AG08395 (cell line): ENCODE measurements around the gene KCNA5.

Experiments
- DNase-seq: peaks from one replicate; pipeline ENCODE4 v3.0.0; 2012; ENCODE audit warnings: mixed read lengths, low spot score

The KCNA5 gene

DNA sequence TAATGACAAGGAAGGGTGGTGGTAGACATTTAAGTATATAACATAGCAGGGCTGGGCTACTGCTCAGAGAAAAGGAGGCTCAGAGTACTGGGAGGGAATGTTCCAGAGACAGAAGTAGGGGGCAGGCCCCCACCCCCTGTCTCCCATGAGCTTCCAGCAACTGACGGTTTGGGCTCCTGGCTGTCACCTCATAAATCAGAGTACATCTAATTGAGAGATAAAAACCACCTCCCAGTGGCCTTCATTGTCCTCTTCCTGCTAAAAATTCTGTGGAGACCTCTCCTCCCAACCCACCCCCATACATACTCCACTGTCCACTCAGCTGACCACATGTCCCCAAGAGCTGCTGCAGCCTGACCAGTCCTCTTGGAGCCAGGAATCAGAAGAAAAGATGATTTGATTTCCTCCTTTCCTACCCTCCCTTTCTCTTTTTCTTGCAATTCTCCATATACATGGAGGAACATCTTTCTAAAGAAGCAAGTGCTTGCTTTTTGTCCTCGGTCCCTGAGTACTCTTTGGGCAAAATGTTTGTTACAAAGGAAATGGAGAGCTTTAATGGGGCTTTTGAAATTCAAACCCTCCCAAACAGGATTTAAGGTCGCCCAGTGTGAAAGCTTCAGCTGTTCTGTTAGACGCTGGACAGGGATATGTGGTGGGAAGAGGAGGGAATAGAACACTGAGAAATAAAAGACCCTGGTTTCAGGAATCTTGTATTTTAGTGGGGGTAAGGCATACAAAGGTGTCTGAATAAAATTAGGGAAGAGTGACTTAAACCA lies 16.4 kb upstream of the KCNA5 start:
- no peak for DNase-seq

DNA sequence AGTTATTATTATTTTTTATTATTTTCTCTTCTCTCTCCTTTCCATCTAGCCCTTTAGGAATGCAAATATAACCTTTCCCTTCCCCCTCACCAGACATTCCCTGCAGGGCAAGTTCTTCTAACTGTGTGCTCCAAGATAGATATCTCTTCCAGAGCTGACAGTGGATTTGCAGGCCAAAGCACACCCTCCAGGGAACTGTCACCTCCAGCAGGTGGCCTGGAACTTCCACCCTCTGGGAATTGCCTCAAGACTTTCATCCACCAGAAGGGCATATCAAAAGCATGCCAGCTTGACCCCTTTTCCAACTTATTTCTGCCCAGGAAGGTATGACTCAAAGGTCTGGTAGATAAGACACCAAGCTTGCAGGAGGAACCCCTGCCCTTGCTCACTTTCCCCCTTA lies 13.6 kb upstream of the KCNA5 start:
- no peak for DNase-seq

DNA sequence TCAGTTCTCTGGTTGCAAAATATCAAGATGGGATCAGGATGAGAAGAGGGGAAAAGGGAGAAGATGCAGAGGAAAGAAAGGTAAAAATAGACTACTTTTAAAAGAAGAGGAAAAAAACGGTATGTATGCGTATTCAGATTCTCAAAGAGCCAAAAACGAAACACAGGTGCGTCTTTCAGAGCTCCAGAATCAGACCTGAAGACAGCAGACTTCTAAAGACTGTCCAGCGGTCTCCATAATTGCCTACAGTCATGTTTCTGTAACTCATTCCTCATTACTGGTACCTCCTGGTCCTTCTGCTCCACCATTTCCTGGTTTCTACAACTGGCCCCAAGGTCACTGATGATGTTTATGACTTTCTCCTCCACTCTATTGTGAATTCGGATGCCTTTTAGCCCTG lies 12.4 kb upstream of the KCNA5 start:
- no peak for DNase-seq

- DNase-seq, result no peak
Measured at GRCh38 chr12:5031958-5032357, 11.7 kb upstream of the KCNA5 start.

- DNase-seq, result no peak
Measured at GRCh38 chr12:5032821-5033220, 10.9 kb upstream of the KCNA5 start.

- DNase-seq, result peak; percentile 14
Measured at GRCh38 chr12:5033883-5034282, 9.8 kb upstream of the KCNA5 start.

- no peak for DNase-seq
Measured at GRCh38 chr12:5034603-5035002, 9.1 kb upstream of the KCNA5 start.

DNA sequence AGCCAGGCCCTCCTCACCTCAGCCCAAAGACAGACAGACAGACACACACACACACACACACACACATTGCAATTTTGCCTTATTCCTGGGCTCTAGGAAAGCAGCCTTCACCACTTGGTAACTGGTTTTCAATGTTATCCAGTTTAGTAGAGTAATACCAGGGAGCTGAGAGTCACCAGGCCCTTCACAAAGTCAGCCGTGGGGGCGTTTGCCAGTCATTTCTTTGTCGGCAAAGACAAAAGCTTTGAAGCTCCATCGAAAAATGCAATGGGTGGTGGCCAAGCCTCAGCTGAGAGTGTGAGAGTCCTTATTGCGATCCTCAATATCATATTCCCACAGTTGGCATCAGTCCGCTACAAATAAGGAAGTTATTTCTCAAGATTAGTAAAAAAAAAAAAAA lies 8.1 kb upstream of the KCNA5 start:
- no peak for DNase-seq

DNA sequence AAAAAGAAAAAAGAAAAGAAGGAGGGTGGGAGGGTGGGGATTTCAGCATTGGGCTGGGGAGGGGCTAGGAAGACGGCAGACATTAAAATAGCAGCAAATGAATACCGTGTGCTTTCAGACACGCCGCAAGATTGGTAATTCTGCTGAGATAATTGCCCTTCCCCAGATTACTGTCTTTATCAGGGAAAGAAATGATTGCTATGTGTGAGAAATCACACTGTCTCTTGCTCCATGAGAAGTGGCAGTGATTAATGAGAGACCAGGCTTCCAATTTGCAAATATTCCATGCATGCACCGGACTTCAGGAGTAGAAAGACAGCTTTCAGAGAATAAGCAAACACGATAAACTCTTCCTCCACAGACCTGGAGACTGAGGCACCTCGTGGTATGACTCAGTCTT lies 7.6 kb upstream of the KCNA5 start:
- no peak for DNase-seq

GRCh38 chr12:5037795-5038357 lies 5.8 kb upstream of the KCNA5 start:
- no peak for DNase-seq

- no peak for DNase-seq
Measured at GRCh38 chr12:5038781-5039311, 4.8 kb upstream of the KCNA5 start.

- no peak for DNase-seq
Measured at GRCh38 chr12:5039815-5040214, 3.9 kb upstream of the KCNA5 start.

DNA sequence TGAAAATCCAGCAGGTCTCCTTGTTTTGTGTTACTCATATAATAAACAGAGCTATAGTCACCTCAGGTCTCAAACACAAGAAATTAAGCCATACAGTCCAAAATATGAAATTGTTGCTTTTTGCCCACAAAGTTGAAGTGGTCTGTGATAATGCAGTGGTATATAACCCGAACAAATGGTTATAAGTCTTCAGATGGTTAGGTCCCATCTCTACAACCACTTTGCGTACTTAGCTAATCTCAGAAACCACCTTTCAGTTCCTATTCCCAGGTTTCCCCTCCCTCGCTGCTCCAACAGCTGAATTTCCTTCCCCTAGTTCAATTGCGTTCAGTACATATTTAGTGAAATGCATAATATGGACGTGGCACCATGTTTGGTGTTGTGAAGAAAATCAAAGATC lies 3.3 kb upstream of the KCNA5 start:
- no peak for DNase-seq

DNA sequence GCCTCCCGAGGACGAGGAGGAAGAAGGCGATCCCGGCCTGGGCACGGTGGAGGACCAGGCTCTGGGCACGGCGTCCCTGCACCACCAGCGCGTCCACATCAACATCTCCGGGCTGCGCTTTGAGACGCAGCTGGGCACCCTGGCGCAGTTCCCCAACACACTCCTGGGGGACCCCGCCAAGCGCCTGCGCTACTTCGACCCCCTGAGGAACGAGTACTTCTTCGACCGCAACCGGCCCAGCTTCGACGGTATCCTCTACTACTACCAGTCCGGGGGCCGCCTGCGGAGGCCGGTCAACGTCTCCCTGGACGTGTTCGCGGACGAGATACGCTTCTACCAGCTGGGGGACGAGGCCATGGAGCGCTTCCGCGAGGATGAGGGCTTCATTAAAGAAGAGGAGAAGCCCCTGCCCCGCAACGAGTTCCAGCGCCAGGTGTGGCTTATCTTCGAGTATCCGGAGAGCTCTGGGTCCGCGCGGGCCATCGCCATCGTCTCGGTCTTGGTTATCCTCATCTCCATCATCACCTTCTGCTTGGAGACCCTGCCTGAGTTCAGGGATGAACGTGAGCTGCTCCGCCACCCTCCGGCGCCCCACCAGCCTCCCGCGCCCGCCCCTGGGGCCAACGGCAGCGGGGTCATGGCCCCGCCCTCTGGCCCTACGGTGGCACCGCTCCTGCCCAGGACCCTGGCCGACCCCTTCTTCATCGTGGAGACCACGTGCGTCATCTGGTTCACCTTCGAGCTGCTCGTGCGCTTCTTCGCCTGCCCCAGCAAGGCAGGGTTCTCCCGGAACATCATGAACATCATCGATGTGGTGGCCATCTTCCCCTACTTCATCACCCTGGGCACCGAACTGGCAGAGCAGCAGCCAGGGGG lies 979 bp downstream of the KCNA5 start:
- DNase-seq, result no peak

GRCh38 chr12:5047094-5047493 lies 3.4 kb downstream of the KCNA5 start:
- DNase-seq, result no peak

DNA sequence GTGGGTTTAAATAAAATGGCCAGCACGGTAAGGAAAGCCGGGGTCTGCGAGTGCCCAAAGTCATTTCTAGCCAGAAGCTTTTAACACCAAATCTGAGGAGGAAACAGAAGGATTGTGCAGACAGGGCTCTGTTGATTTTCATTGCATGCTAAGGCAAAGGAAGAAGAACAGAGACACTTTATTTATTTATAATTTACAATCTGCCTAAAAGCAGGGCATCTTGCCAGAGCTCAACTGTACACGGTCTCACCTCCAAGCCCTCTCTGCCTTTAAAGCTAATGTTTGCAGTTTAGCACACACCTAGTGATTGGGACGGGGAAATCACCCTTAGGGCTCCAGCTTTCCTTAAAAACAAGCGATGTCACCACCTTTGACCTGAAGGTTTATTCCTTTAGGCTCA lies 4.0 kb downstream of the KCNA5 start:
- no peak for DNase-seq

DNA sequence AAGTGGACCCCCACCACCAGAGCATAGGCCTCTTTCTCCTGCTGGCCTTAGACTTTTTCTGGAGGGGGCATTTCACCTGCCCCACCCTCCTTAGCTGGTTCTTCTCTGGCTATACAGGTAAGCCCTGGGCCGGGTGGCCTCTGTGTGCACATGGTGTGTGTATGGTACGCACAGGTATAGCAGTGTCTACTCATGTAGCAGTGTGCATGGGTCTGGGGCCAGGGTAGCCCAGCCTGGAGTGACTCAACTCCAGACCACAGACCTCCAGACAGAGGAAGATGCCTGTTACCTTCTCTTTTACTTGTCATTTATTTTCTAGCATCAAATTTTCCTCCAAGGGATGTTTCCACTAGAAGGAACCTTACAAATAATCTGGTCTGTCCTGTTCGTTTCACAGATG lies 6.9 kb downstream of the KCNA5 start:
- no peak for DNase-seq

- DNase-seq, result no peak
Measured at GRCh38 chr12:5051334-5051733, 7.7 kb downstream of the KCNA5 start.

DNA sequence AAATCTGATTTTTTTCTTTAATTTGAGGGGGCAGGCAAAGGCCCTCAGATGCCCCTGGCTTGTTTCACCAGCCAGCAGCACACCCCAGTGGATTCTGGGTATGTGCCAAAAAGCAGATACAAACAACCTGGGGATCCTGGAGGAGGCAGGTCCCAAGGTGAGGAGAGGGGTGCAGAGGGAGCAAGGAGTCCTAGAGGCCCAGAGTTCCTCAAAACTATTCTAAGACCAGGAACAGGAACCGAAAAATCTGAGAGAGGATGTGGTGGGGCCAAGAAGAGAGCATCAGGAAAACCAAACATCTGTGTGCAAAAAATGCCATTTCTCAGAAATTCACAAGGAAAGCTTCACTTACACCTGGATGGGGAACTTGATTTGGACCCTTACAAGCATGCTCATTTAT lies 8.2 kb downstream of the KCNA5 start:
- DNase-seq, result no peak

DNA sequence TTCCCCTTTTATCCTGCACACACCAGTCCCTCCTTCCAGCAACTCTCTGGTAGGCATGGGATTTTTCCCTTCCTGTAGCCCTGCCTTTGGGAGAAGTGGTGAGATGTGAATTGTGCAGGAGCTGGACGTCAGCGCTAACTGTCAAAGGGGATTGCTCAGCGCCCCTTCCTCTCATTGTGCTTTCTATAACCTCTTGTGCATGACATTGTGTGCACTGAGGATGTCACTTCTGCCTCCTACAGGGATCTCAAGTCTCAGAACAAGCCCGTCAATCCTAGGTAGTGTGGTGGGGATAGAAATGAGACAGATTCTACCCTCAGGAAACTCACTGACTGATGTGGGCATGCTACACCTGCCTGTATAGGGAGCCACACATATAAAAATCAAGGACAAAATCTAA lies 8.7 kb downstream of the KCNA5 start:
- DNase-seq, result no peak

DNA sequence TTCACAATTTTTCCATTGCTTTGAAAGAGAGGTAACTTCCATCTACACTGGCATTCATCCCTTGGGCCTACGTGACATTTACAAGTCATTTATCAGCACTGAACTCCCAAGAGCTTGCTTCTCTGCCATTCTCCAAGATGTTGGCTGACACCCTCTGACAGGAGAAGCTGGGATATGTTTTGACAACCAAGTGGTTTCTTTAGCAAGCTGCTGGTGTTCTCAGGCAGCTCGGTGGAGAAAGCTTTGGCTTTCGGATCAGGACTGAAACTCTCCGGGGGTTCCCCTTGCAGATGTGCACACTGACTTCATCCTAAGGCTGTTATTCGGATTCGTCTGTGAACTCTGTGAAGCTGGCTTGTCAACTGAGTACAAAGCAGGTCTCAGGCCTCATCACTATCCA lies 15.7 kb downstream of the KCNA5 start:
- no peak for DNase-seq

DNA sequence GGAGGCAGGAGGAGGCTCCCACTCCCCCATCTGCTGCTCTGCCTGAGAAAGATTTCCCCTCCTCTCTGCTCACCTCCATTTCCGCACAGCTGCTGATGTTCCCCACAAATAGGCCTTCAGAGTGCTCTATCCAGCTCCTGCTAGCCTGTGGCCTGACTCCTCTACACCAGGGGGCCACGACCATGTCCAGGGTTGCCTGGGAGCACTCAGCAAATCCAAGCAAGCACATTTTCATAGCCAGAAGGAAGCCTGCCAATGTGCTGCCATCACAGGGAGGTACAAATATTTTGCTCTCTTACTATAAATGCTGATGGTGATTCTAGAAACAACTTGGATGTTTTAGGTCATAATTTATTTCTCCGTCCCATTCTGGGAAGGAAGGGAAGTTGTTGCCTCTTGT lies 17.3 kb downstream of the KCNA5 start:
- DNase-seq, result no peak

GRCh38 chr12:5063149-5063548 lies 19.5 kb downstream of the KCNA5 start:
- DNase-seq, result no peak
